Stimulated activated naive CD4-positive, alpha-beta T cell treated with Interleukin-2 at 50 U/mL for 16 hours (primary cell): ENCODE results near the gene EXOC3.

Experiments used
- DNase-seq: peaks from one replicate; lab custom pipeline; 2025; lab: John Stamatoyannopoulos, UW

EXOC3 gene

GRCh38 chr5:439636-440035 lies 3.3 kb upstream of the EXOC3 start:
- no peak for DNase-seq

GRCh38 chr5:440401-441201 lies 2.4 kb upstream of the EXOC3 start:
- DNase-seq, result no peak

GRCh38 chr5:441996-442334 lies 1.0 kb upstream of the EXOC3 start:
- no peak for DNase-seq

GRCh38 chr5:443239-444151 lies 519 bp downstream of the EXOC3 start:
- peak; percentile 57 for DNase-seq

GRCh38 chr5:444226-444625 lies 1.2 kb downstream of the EXOC3 start:
- DNase-seq, result no peak

- DNase-seq, result no peak
These were observed 2.6 kb downstream of the EXOC3 start for GRCh38 chr5:445591-445990.

DNA sequence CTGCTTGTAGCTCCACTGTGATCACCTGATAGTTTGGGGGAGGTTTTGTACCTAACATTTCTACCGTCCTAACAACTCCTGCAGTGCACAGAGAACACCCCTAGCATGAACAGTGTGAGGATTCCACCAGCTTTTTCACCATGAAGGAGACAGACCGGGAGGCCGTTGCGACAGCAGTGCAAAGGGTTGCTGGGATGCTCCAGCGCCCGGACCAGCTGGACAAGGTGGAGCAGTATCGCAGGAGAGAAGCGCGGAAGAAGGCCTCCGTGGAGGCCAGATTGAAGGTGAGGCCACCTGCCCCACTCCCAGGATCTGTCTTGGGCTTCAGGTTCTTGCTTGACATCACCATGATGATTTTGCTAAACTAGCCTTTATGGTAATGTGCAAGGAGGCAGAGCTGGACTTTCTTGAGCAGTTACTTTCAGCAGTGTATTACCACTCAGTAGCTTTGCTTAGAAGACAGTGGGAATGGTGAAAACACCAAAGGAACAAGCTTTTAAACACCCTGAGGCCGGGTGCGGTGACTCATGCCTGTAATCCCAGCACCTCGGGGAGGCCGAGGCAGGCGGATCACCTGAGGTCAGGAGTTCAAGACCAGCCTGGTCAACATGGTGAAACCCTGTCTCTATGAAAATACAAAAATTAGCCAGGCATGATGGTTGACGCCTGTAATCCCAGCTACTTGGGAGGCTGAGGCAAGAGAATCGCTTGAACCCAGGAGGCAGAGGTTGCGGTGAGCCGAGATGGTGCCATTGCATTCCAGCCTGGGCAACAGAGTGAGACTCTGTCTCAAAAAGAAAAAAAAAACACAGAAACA lies 3.3 kb downstream of the EXOC3 start:
- no peak for DNase-seq

- no peak for DNase-seq
These were observed 3.9 kb downstream of the EXOC3 start for GRCh38 chr5:446883-447263.

DNA sequence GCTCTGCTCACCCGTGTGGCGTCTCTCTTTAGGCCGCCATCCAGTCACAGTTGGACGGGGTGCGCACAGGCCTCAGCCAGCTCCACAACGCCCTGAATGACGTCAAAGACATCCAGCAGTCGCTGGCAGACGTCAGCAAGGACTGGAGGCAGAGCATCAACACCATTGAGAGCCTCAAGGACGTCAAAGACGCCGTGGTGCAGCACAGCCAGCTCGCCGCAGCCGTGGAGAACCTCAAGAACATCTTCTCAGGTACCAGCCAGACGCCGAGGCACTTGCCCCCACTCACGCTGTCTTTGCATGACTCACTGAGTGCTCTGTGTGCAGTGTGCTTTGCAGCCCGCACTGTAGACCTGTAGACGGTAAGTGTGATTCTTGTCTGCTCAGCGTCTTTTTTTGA lies 4.5 kb downstream of the EXOC3 start:
- DNase-seq, result no peak

- DNase-seq, result no peak
These were observed 5.2 kb downstream of the EXOC3 start for GRCh38 chr5:448061-448765.

DNA sequence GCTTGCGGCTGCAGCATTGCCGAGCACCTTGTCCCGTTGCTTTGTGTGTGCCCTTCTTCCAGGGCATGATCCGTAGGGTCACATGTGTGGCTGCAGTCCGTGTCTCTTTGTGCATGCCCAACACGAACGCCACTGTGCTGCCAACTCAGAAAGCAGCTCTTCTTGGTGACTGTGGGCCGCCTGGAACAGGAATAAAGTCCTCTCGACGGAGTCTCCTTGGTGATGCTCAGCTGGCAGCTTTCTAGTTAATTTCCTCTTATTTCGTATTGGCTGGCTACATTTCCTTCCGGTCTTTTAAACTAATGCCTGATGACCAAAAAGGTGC lies 5.8 kb downstream of the EXOC3 start:
- DNase-seq, result no peak

GRCh38 chr5:449151-449550 lies 6.2 kb downstream of the EXOC3 start:
- no peak for DNase-seq

DNA sequence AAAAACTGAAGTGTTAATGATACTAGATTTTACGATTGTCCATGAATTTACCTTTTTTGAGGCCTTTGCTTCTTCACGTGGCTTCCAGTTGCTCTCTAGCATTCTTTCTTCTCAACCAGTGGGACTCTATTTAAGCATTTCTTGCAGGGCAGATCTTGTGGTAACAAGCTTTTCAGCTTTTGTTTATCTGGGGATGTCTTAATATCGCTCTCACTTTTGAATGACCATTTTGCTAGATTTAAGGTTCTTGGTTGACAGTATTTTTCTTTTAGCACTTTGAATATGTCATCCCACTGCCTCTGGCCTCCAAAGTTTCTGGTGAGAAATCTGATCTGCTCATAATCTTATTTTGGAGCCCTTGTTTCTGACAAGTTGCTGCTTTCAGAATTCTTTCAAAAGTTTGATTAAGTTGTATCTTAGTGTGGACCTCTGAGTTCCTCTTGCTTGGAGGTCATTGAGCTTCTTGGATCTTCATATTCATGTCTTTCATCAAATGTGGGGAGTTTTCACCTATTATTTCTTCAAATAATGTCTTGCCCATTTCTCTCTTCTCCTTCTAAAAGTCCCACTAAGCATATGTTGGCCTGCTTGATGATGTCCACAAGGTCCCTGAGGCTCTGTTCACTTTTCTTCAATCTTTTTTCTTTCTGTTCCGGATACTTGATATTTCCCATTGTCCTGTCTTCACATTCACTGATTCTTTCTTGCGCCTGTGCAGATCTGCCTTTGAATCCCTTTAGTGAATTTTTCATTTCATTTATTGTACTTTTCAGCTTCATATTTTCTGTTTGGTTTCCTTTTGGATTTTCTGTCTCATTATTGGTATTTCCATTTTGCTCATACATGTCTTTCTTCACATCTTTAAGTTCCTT lies 8.8 kb downstream of the EXOC3 start:
- DNase-seq, result no peak

GRCh38 chr5:452978-453710 lies 10.2 kb downstream of the EXOC3 start:
- DNase-seq, result no peak

- DNase-seq, result no peak
These were observed 10.9 kb downstream of the EXOC3 start for GRCh38 chr5:453725-454481.

GRCh38 chr5:454936-455335 lies 12.0 kb downstream of the EXOC3 start:
- DNase-seq, result no peak

DNA sequence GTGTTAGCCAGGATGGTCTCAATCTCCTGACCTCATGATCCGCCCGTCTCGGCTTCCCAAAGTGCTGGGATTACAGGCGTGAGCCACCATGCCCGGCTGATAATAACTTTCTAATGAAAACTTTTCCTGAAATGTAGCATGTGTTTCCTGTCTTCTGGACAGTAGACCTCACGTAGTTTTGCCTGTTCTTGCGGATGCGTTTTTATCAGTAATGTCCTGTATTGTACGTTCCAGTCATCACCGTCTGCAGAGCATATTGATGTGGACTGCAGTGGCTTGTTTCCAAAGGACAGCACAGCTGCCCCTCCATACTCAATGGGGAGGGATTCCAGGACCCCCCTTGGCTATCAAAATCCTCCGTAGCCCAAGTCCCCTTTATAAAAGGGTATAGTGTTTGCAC lies 12.8 kb downstream of the EXOC3 start:
- DNase-seq, result no peak

DNA sequence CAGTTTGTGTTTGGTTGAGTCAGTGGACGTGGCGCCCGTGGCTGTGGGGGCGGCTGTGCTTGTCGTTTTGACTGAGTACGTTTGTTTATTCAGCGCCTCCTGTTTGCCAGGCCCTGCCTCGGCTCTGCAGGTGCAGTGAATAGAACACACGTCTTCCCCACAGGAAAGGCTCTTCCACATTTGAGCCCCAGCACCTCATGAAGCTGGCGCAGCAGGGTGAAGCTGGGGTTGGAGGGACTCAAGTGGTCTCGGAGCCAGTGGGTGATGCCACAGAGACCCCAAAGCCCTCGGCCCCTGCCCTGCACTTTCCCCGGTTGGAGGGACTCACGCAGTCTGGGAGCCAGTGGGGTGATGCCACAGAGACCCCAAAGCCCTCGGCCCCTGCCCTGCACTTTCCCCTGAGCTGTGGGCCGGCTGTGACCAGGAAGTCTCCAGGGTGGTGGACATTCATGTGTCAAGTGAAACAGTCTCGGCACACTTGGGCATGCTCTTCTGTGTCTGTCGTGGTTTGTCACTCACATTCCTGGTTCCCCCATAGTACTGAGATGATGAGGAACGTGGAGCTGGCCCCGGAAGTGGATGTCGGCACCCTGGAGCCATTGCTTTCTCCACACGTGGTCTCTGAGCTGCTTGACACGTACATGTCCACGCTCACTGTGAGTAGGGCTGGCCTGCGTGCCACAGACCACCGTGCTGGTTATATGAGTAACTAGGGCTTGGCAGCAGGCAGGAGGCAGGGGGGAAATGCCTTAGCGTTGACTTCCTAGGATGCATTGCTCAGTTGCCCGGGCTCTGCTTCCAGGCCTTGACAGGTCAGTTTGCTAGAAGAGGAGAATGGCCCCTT lies 13.6 kb downstream of the EXOC3 start:
- DNase-seq, result no peak
